H1 (cell line): ENCODE data around the gene CCL4. TPM values are rescaled to one million over a fixed set of nuclear protein-coding genes. Genes with fewer than 3 reads are reported as not detected.

Source experiments
- BACH1 ChIP-seq: IDR thresholded peaks from 2 replicates; pipeline ENCODE4 v1.6.1; 2012; ENCODE audit warnings: low read length, improper control_type of control experiment
- CREB1 ChIP-seq: IDR thresholded peaks from 2 replicates; pipeline ENCODE4 v1.6.1; 2012; ENCODE audit warnings: inconsistent platforms
- GTF2F1 ChIP-seq: IDR thresholded peaks from 2 replicates; pipeline ENCODE4 v1.6.1; 2012; ENCODE audit warnings: low read depth, low read length, improper control_type of control experiment, borderline replicate concordance
- KDM4A ChIP-seq: IDR thresholded peaks from one replicate; pipeline ENCODE4 v1.7.1; 2012; ENCODE audit warnings: low read depth, mild to moderate bottlenecking, moderate library complexity, low read length, inconsistent platforms; ENCODE audit not compliant: severe bottlenecking
- RBBP5 ChIP-seq: IDR thresholded peaks from 2 replicates; pipeline ENCODE4 v1.7.1; 2012; ENCODE audit warnings: low read depth, mild to moderate bottlenecking, inconsistent platforms, low read length, moderate library complexity, borderline replicate concordance
- TCF12 ChIP-seq: IDR thresholded peaks from 2 replicates; pipeline ENCODE4 v1.6.1; 2011; ENCODE audit warnings: low read depth, mild to moderate bottlenecking, low read length
- polyA plus RNA-seq, 7 experiments: library from polyadenylated mRNA; depleted of rRNA in 3 of 7; stranded (reverse) in 5 of 7; unstranded in 2 of 7; fragments of >200 nt in 5 of 7; fragments of 200-250 nt in 2 of 7; gene quantifications; 1 replicate in 5 of 7; 2 replicates in 1 of 7; 4 replicates in 1 of 7; pipeline versions ENCODE4 v1.2.1 to v1.2.3, GENCODE V29; 2011 to 2013; ENCODE audit warnings: missing spikeins in 2 of 7, mixed read lengths in 2 of 7
- total RNA-seq: library from RNA; stranded (reverse); fragmentation: NEBNext Ultra II Directional; extraction: Animal tissue kit (Norgen Biotek cat#: 25700); gene quantifications from 2 replicates; pipeline ENCODE4 v1.2.1, GENCODE V29; 2021
- TF ChIP-seq, protein P1 (sequence below): fragments of 300-600 bp; sonication (generic); IDR thresholded peaks from 2 replicates; pipeline ENCODE4 v1.7.1; 2012; ENCODE audit warnings: low read length, moderate library complexity, mild to moderate bottlenecking, inconsistent platforms; ENCODE audit not compliant: insufficient replicate concordance

CCL4 gene
- total and polyA plus RNA-seq, 2 of the 8 experiments (the other 6 are each of a cell fraction or from before 2014, with no cell fraction given): not detected

DNA sequence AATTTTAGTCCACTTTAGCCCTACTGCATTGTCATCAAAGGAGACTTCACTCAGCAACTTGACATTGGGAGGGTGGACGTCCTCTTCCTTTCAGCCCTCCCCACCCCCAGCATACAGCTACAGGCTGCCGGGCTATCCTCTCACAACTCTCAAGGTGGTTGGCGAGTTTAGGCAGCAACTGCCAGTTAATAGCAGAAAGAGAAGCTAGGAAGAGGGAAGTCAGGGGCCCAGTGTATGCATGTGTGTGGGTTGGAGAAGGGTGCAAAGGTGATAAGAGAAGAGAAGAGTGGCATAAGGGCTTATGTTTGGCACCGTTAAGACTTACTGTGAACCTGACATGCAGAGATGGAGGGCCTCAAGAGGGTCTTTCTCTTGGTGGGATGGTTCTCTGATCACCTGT is 31.8 kb downstream of the CCL4 start (continued):
- TF ChIP-seq, protein P1, sequence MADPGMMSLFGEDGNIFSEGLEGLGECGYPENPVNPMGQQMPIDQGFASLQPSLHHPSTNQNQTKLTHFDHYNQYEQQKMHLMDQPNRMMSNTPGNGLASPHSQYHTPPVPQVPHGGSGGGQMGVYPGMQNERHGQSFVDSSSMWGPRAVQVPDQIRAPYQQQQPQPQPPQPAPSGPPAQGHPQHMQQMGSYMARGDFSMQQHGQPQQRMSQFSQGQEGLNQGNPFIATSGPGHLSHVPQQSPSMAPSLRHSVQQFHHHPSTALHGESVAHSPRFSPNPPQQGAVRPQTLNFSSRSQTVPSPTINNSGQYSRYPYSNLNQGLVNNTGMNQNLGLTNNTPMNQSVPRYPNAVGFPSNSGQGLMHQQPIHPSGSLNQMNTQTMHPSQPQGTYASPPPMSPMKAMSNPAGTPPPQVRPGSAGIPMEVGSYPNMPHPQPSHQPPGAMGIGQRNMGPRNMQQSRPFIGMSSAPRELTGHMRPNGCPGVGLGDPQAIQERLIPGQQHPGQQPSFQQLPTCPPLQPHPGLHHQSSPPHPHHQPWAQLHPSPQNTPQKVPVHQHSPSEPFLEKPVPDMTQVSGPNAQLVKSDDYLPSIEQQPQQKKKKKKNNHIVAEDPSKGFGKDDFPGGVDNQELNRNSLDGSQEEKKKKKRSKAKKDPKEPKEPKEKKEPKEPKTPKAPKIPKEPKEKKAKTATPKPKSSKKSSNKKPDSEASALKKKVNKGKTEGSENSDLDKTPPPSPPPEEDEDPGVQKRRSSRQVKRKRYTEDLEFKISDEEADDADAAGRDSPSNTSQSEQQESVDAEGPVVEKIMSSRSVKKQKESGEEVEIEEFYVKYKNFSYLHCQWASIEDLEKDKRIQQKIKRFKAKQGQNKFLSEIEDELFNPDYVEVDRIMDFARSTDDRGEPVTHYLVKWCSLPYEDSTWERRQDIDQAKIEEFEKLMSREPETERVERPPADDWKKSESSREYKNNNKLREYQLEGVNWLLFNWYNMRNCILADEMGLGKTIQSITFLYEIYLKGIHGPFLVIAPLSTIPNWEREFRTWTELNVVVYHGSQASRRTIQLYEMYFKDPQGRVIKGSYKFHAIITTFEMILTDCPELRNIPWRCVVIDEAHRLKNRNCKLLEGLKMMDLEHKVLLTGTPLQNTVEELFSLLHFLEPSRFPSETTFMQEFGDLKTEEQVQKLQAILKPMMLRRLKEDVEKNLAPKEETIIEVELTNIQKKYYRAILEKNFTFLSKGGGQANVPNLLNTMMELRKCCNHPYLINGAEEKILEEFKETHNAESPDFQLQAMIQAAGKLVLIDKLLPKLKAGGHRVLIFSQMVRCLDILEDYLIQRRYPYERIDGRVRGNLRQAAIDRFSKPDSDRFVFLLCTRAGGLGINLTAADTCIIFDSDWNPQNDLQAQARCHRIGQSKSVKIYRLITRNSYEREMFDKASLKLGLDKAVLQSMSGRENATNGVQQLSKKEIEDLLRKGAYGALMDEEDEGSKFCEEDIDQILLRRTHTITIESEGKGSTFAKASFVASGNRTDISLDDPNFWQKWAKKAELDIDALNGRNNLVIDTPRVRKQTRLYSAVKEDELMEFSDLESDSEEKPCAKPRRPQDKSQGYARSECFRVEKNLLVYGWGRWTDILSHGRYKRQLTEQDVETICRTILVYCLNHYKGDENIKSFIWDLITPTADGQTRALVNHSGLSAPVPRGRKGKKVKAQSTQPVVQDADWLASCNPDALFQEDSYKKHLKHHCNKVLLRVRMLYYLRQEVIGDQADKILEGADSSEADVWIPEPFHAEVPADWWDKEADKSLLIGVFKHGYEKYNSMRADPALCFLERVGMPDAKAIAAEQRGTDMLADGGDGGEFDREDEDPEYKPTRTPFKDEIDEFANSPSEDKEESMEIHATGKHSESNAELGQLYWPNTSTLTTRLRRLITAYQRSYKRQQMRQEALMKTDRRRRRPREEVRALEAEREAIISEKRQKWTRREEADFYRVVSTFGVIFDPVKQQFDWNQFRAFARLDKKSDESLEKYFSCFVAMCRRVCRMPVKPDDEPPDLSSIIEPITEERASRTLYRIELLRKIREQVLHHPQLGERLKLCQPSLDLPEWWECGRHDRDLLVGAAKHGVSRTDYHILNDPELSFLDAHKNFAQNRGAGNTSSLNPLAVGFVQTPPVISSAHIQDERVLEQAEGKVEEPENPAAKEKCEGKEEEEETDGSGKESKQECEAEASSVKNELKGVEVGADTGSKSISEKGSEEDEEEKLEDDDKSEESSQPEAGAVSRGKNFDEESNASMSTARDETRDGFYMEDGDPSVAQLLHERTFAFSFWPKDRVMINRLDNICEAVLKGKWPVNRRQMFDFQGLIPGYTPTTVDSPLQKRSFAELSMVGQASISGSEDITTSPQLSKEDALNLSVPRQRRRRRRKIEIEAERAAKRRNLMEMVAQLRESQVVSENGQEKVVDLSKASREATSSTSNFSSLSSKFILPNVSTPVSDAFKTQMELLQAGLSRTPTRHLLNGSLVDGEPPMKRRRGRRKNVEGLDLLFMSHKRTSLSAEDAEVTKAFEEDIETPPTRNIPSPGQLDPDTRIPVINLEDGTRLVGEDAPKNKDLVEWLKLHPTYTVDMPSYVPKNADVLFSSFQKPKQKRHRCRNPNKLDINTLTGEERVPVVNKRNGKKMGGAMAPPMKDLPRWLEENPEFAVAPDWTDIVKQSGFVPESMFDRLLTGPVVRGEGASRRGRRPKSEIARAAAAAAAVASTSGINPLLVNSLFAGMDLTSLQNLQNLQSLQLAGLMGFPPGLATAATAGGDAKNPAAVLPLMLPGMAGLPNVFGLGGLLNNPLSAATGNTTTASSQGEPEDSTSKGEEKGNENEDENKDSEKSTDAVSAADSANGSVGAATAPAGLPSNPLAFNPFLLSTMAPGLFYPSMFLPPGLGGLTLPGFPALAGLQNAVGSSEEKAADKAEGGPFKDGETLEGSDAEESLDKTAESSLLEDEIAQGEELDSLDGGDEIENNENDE: no peak
- TF ChIP-seq RBBP5 (no peak), TCF12 (no peak), GTF2F1 (no peak), BACH1 (no peak), KDM4A (no peak), CREB1 (no peak)
